Hematopoietic multipotent progenitor cell treated with erythropoietin and hydrocortisone succinate and interleukin-3 and kit ligand, for 4 days (in vitro differentiated cells): Measurements from ENCODE around the gene GREB1L.

Experiments used
- DNase-seq: peaks from one replicate; pipeline ENCODE4 v3.0.0-alpha.2; 2015

Gene GREB1L

GRCh38 chr18:21499997-21500396, 258.0 kb downstream of the GREB1L start:
- no peak for DNase-seq

- no peak for DNase-seq
Observed at GRCh38 chr18:21502661-21503060, 260.6 kb downstream of the GREB1L start.

- DNase-seq, result no peak
Observed at GRCh38 chr18:21507913-21508701, 266.1 kb downstream of the GREB1L start.

GRCh38 chr18:21509062-21509461, 267.0 kb downstream of the GREB1L start:
- DNase-seq, result peak; percentile 9

- no peak for DNase-seq
Observed at GRCh38 chr18:21513292-21513691, 271.3 kb downstream of the GREB1L start.

GRCh38 chr18:21513741-21514140, 271.7 kb downstream of the GREB1L start:
- DNase-seq, result no peak

- no peak for DNase-seq
Observed at GRCh38 chr18:21522530-21522929, 280.5 kb downstream of the GREB1L start.

GRCh38 chr18:21525916-21526315, 283.9 kb downstream of the GREB1L start:
- DNase-seq, result no peak

GRCh38 chr18:21526463-21526862, 284.4 kb downstream of the GREB1L start:
- no peak for DNase-seq

- DNase-seq, result no peak
Observed at GRCh38 chr18:21534327-21534726, 292.3 kb downstream of the GREB1L start.

GRCh38 chr18:21538230-21538629, 296.2 kb downstream of the GREB1L start:
- no peak for DNase-seq

- DNase-seq, result no peak
Observed at GRCh38 chr18:21546423-21546822, 304.4 kb downstream of the GREB1L start.

GRCh38 chr18:21548647-21549046, 306.6 kb downstream of the GREB1L start:
- peak; percentile 18 for DNase-seq

GRCh38 chr18:21550510-21550970, 308.5 kb downstream of the GREB1L start:
- no peak for DNase-seq

GRCh38 chr18:21557607-21558253, 315.7 kb downstream of the GREB1L start:
- peak; percentile 14 for DNase-seq

- no peak for DNase-seq
Observed at GRCh38 chr18:21559195-21559594, 317.2 kb downstream of the GREB1L start.

- no peak for DNase-seq
Observed at GRCh38 chr18:21571772-21572171, 329.7 kb downstream of the GREB1L start.
